Measurements from ENCODE around the gene ARSB.

Gene ARSB

GRCh38 chr5:79008362-79008761, 23.3 kb upstream of the ARSB start:
- no peak for TF ChIP-seq CTCF (IDR thresholded peaks at IDR 0.05)

- no peak for TF ChIP-seq CTCF (IDR thresholded peaks at IDR 0.05)
These were observed 22.8 kb upstream of the ARSB start for GRCh38 chr5:79007872-79008271.

- TF ChIP-seq CTCF (IDR thresholded peaks at IDR 0.05): no peak
These were observed 21.0 kb upstream of the ARSB start for GRCh38 chr5:79005936-79006631.

- TF ChIP-seq CTCF (IDR thresholded peaks at IDR 0.05): no peak
These were observed 20.0 kb upstream of the ARSB start for GRCh38 chr5:79005151-79005550.

- TF ChIP-seq CTCF (IDR thresholded peaks at IDR 0.05): no peak
These were observed 17.3 kb upstream of the ARSB start for GRCh38 chr5:79002374-79002773.

GRCh38 chr5:79001471-79001870, 16.4 kb upstream of the ARSB start:
- no peak for TF ChIP-seq CTCF (IDR thresholded peaks at IDR 0.05)

- no peak for TF ChIP-seq CTCF (IDR thresholded peaks at IDR 0.05)
These were observed 12.0 kb upstream of the ARSB start for GRCh38 chr5:78997090-78997489.

GRCh38 chr5:78995521-78996007, 10.5 kb upstream of the ARSB start:
- no peak for TF ChIP-seq CTCF (IDR thresholded peaks at IDR 0.05)
